ENCODE measurements around the gene ETV1. TPM values are rescaled to one million over a fixed set of nuclear protein-coding genes. Genes with fewer than 3 reads are reported as not detected.

ETV1 gene
- total RNA-seq, 2 experiments from 2014 or later, result not detected

DNA sequence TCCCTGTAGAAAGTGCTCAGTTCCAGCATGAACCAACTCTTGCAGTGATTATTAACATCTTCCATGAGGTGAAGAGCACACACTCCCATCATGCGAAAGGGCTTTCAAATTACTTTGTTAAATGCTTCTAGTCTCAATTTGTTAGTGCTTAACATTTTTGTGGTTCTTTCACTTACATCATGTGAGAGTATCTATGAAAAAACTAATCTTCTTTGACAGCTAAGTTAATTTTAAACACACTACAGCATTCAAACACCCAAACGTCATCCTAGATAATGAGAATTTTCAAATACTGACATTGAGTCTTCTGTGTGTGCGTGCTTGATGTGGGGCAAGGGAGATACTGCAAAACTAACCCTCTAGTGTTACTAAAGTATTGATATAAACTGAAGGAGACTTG is 84.8 kb downstream of the ETV1 start:
- H3K4me1 ChIP-seq (ENCODE audit: insufficient read depth, low read length), result peaks cover 7% of the 10 kb centered on the region
- TF ChIP-seq, protein P1, sequence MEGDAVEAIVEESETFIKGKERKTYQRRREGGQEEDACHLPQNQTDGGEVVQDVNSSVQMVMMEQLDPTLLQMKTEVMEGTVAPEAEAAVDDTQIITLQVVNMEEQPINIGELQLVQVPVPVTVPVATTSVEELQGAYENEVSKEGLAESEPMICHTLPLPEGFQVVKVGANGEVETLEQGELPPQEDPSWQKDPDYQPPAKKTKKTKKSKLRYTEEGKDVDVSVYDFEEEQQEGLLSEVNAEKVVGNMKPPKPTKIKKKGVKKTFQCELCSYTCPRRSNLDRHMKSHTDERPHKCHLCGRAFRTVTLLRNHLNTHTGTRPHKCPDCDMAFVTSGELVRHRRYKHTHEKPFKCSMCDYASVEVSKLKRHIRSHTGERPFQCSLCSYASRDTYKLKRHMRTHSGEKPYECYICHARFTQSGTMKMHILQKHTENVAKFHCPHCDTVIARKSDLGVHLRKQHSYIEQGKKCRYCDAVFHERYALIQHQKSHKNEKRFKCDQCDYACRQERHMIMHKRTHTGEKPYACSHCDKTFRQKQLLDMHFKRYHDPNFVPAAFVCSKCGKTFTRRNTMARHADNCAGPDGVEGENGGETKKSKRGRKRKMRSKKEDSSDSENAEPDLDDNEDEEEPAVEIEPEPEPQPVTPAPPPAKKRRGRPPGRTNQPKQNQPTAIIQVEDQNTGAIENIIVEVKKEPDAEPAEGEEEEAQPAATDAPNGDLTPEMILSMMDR (IDR thresholded peaks at IDR 0.05), result no peak
- H3K9me3 Mint-ChIP-seq, result peaks cover 2% of the 10 kb centered on the region

DNA sequence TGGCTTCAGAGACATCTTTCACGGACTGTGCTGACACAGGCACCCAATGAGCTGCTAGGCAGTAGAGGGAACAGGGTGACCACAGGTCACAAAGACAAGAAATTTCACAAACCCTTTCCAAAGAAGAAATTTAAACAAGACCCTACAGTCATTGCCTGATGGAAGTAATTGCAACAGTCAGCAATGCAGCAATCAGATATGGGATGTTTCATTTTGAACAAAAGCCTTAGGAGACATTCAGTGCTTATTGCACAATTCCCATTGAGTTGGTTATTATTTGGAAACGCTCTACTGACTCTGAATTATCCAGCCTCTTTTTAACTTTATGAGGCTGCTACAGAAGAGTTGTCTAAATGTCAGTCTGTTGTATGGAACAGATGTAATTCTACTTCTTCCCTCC is 85.5 kb downstream of the ETV1 start:
- TF ChIP-seq, protein P1 (IDR thresholded peaks at IDR 0.05), result no peak
- Histone ChIP-seq H3K27me3 (ENCODE audit: control insufficient read depth in 1 of 2, insufficient read depth in 2 of 2, low read length in 2 of 2) (no peaks in the 10 kb centered on the region), H3K4me3 (ENCODE audit: low read length) (no peak overlapping the region), H3K4me1 (ENCODE audit: insufficient read depth, low read length) (peaks cover under 1% of the 10 kb centered on the region), H3K36me3 (ENCODE audit: insufficient read depth, low read length) (no peaks in the 10 kb centered on the region), H3K9me3 (ENCODE audit: control insufficient read depth in 1 of 2, insufficient read depth in 1 of 2, low read length in 2 of 2) (no peaks in the 10 kb centered on the region), H3K27ac (ENCODE audit: low read depth in 1 of 2, low read length in 2 of 2) (no peak overlapping the region)
- H3K9me3 Mint-ChIP-seq, result peaks cover 2% of the 10 kb centered on the region
- intact Hi-C loops (cut with DNase I, micrococcal nuclease), result no loop called here
- ATAC-seq (ENCODE audit: poor library complexity), result no peak
- no peaks in the 10 kb centered on the region for H3K36me3 Mint-ChIP-seq (ENCODE audit: low read depth)
- H3K4me1 Mint-ChIP-seq (ENCODE audit: low read depth), result peaks cover 16% of the 10 kb centered on the region
- no peak overlapping the region for H3K27ac Mint-ChIP-seq
- H3K27me3 Mint-ChIP-seq, result no peaks in the 10 kb centered on the region
- ChIA-PET CTCF (no interaction called here), POLR2A (no interaction called here)
- DNase-seq, result no peak
- H3K4me3 Mint-ChIP-seq, result no peak overlapping the region

More for the DNA sequence above, 84.8 kb downstream of the ETV1 start:
- no peak overlapping the region for H3K27ac Mint-ChIP-seq
- H3K27me3 Mint-ChIP-seq, result no peaks in the 10 kb centered on the region
- Histone ChIP-seq H3K36me3 (ENCODE audit: insufficient read depth, low read length) (no peaks in the 10 kb centered on the region), H3K4me3 (ENCODE audit: low read length) (no peak overlapping the region), H3K27me3 (ENCODE audit: control insufficient read depth in 1 of 2, insufficient read depth in 2 of 2, low read length in 2 of 2) (no peaks in the 10 kb centered on the region), H3K27ac (ENCODE audit: low read depth in 1 of 2, low read length in 2 of 2) (no peak overlapping the region), H3K9me3 (ENCODE audit: control insufficient read depth in 1 of 2, insufficient read depth in 1 of 2, low read length in 2 of 2) (no peaks in the 10 kb centered on the region)
- intact Hi-C loops (cut with DNase I, micrococcal nuclease), result no loop called here
- ATAC-seq (ENCODE audit: poor library complexity) (no peak), DNase-seq (no peak)
- CTCF ChIA-PET, result no interaction called here
- no peaks in the 10 kb centered on the region for H3K36me3 Mint-ChIP-seq (ENCODE audit: low read depth)
- POLR2A ChIA-PET, result no interaction called here
- no peak overlapping the region for H3K4me3 Mint-ChIP-seq
- peaks cover 21% of the 10 kb centered on the region for H3K4me1 Mint-ChIP-seq (ENCODE audit: low read depth)

DNA sequence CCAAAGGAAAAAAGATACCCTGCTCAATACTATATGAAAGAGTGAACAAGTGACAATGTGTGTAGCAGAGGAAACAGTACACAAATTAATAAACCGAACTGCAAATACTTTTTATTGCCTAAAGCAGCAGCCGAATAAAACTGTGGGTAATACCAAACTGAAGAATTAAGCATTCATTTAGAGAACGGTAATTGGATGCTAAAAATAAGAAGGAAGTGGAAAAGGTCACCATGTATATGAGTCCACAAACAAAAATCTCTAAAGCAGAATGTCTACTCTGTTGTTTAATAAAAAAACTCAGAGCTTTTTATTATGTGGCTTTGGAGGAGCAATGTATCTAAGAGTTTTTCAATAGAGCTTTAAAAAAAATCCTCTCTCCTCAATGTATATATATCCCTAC is 87.9 kb downstream of the ETV1 start:
- H3K4me3 ChIP-seq (ENCODE audit: low read length), result no peak overlapping the region
- TF ChIP-seq, protein P1 (IDR thresholded peaks at IDR 0.05), result no peak
- CTCF ChIA-PET, result no interaction called here
- no peaks in the 10 kb centered on the region for H3K36me3 ChIP-seq (ENCODE audit: insufficient read depth, low read length)
- H3K9me3 ChIP-seq (ENCODE audit: control insufficient read depth in 1 of 2, insufficient read depth in 1 of 2, low read length in 2 of 2), result no peaks in the 10 kb centered on the region
- H3K4me3 Mint-ChIP-seq, result no peak overlapping the region
- H3K4me1 Mint-ChIP-seq (ENCODE audit: low read depth), result no peaks in the 10 kb centered on the region
- ATAC-seq (ENCODE audit: poor library complexity), result no peak
- H3K9me3 Mint-ChIP-seq, result peaks cover 2% of the 10 kb centered on the region
- no peak overlapping the region for H3K27ac Mint-ChIP-seq
- no peaks in the 10 kb centered on the region for H3K27me3 Mint-ChIP-seq
- no peak overlapping the region for H3K27ac ChIP-seq (ENCODE audit: low read depth in 1 of 2, low read length in 2 of 2)
- H3K36me3 Mint-ChIP-seq (ENCODE audit: low read depth), result no peaks in the 10 kb centered on the region
- POLR2A ChIA-PET, result interaction anchor here (0.6 kb wide), 1 partner anchor 258 kb away, joined by 3 read pairs; no protein-coding TSS in a partner anchor
- H3K4me1 ChIP-seq (ENCODE audit: insufficient read depth, low read length), result no peaks in the 10 kb centered on the region
- DNase-seq, result no peak
- intact Hi-C loops (cut with DNase I, micrococcal nuclease), result no loop called here
- H3K27me3 ChIP-seq (ENCODE audit: control insufficient read depth in 1 of 2, insufficient read depth in 2 of 2, low read length in 2 of 2), result no peaks in the 10 kb centered on the region
